NCI-H1694 (cell line): ENCODE results near the gene DDX47.
A peak's percentile ranks its signal among the peaks of the same experiment; 100 is the strongest.
"Not testable (repeated sequence)": the region's sequence is repeated elsewhere in the genome, so short reads cannot be mapped to it uniquely, and the experiment has no call there.

Experiments used
- DNase-seq: peaks from one replicate; lab custom pipeline; 2025; lab: John Stamatoyannopoulos, UW

DDX47 gene

GRCh38 chr12:12821975-12822374 lies 8.8 kb downstream of the DDX47 start:
- DNase-seq, result no peak

GRCh38 chr12:12822886-12823285 lies 9.7 kb downstream of the DDX47 start:
- DNase-seq, result no peak

GRCh38 chr12:12823300-12823699 lies 10.2 kb downstream of the DDX47 start:
- DNase-seq, result no peak

- no peak for DNase-seq
These were observed 10.7 kb downstream of the DDX47 start for GRCh38 chr12:12823811-12824210.

- DNase-seq, result no peak
These were observed 22.4 kb downstream of the DDX47 start for GRCh38 chr12:12835378-12836146.

- DNase-seq, result no peak
These were observed 23.4 kb downstream of the DDX47 start for GRCh38 chr12:12836571-12836970.

GRCh38 chr12:12837025-12837812 lies 24.1 kb downstream of the DDX47 start:
- peak; percentile 78 for DNase-seq

GRCh38 chr12:12837813-12838153 lies 24.6 kb downstream of the DDX47 start:
- DNase-seq, result no peak

GRCh38 chr12:12839003-12839395 lies 25.9 kb downstream of the DDX47 start:
- no peak for DNase-seq

- DNase-seq, result not testable (repeated sequence)
These were observed 26.3 kb downstream of the DDX47 start for GRCh38 chr12:12839439-12839838.

- DNase-seq, result no peak
These were observed 26.9 kb downstream of the DDX47 start for GRCh38 chr12:12839873-12840579.

- no peak for DNase-seq
These were observed 27.4 kb downstream of the DDX47 start for GRCh38 chr12:12840580-12840899.

- DNase-seq, result not testable (repeated sequence)
These were observed 28.3 kb downstream of the DDX47 start for GRCh38 chr12:12841428-12841827.

- no peak for DNase-seq
These were observed 32.7 kb downstream of the DDX47 start for GRCh38 chr12:12845794-12846243.

GRCh38 chr12:12846780-12847179 lies 33.6 kb downstream of the DDX47 start:
- DNase-seq, result not testable (repeated sequence)

- DNase-seq, result no peak
These were observed 40.3 kb downstream of the DDX47 start for GRCh38 chr12:12853435-12853834.

GRCh38 chr12:12859690-12860089 lies 46.5 kb downstream of the DDX47 start:
- peak; percentile 39 for DNase-seq

- DNase-seq, result no peak
These were observed 51.1 kb downstream of the DDX47 start for GRCh38 chr12:12864243-12864642.

- DNase-seq, result no peak
These were observed 55.5 kb downstream of the DDX47 start for GRCh38 chr12:12868477-12869235.

GRCh38 chr12:12870465-12870864 lies 57.3 kb downstream of the DDX47 start:
- no peak for DNase-seq

- DNase-seq, result no peak
These were observed 58.5 kb downstream of the DDX47 start for GRCh38 chr12:12871587-12872138.
